Stimulated activated CD8-positive, alpha-beta memory T cell treated with anti-CD3 and anti-CD28 coated beads, Interleukin-4, amount 100 ng/mL, for 24 hours (primary cell): Measurements from ENCODE around the gene ZNF724.

Source experiments
- DNase-seq: peaks from one replicate; pipeline ENCODE4 v3.0.0-alpha.2; 2020; ENCODE audit warnings: low read depth

ZNF724 gene

DNA sequence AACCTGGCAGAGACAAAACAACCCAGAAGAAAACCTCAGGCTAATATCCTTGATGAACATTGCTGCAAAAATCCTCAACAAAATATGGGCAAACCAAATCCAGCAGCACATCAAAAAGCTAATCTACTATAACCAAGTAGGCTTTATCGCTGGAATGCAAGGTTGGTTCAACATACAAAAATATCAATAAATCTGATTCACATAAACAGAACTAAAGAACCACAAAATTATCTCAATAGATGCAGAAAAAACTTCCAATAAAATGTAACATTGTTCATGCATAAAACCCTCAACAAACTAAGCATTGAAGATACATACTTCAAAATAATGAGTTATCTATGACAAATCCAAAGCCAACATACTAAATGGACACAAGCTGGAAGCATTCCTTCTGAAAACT is 8.8 kb downstream of the ZNF724 start:
- DNase-seq: no peak

DNA sequence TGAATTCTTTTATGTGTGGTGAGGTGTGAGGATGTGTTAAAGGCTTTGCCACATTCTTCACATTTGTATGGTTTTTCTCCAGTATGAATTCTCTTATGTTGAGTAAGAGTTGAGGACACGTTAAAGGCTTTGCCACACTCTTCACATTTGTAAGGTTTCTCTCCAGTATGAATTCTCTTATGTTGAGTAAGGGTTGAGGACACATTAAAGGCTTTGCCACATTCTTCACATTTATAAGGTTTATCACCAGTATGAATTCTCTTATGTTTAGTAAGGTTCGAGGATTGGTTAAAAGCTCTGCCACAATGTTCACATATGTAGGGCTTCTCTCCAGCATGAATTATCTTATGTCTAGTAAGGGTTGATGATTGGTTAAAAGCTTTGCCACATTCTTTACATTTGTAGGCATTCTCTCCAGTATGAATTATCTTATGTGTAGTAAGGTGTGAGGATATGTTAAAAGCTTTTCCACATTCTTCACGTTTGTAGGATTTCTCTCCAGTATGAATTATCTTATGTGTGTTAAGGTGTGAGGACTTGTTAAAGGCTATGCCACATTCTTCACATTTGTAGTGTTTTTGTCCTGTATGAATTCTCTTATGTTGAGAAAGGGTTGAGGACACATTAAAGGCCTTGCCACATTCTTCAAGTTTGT is 27.1 kb downstream of the ZNF724 start:
- no peak for DNase-seq

DNA sequence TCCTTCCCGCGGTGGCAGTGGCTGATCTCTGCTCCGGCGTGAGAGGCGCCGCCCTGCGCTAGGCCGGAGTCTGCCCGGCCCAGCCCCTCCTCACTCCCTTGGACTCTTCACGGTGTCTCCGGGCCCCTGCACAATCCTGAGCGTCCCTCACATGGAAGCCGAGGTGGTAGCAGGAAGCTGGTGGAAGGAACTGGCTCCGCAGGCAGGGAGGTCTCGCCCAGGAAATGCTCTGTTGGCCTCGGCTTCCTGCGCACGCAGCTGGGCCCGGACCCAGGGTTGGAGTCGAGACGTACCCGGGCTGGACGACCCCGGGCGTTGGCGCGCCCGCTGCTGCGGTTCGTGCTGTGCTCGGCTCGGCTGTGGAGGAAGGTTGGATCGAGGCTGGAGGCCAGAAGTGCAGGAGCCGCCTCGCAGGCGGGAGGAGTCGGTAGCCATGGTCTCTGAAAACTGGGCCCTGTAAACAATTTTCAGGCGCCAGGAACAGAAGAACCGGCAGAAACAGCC is 46.3 kb downstream of the ZNF724 start:
- DNase-seq: no peak

DNA sequence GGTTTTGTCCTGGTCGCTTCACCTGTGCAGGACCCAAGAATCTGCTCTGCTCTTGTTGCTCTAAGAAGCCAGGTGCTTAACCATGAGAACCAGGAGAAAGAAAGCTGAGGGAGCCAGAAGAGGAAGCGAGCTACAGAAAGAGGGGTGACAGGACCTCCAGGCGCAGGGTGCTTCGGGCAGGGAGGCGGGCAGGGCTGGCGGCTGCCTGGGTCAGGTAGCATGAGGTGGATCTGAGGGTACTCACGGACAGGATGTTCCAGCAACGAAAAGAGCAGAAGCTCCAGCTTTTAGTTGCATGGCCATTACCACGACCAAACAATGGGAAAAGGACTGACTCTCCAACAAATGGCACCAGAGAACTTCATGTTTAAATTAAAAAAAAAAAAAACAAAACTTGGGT is 59.9 kb downstream of the ZNF724 start:
- DNase-seq: no peak

DNA sequence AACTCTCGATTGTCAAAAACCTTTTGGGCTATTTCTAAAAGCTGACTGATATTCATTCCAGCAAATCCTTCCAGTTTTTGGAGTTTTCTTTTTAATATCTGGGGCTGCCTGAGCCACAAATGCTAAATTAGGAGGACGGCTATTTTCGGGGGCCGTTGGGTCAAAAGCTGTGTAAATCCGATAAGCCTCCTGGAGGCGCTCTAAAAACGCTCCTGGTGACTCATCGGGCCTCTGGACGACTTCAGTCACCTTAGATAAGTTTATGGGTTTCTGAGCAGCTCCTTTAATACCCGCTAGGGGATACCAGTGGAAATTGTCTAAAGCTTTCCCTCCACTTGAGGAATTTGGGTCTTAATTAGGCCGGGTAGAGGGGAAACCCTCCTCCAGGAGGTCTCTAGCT is 66.9 kb downstream of the ZNF724 start:
- no peak for DNase-seq
